CD14-positive monocyte (primary cell): Measurements from ENCODE around the gene NAXD. TPM values are rescaled to one million over a fixed set of nuclear protein-coding genes. Genes with fewer than 3 reads are reported as not detected.

Experiments
- DNase-seq, 3 donors: peaks; one replicate each; pipeline ENCODE4 v3.0.0-alpha.2; 2011 to 2022
- H2AFZ ChIP-seq: 2 replicates; pipeline ENCODE4 v1.6.0; 2012; ENCODE audit warnings: mild to moderate bottlenecking, low read depth, low read length, inconsistent platforms; ENCODE audit not compliant: insufficient read depth, poor library complexity, severe bottlenecking
- H3K27ac ChIP-seq, 2 donors: 1 replicate in 1 of 2; 2 replicates in 1 of 2; pipeline ENCODE4 v1.5.1; 2012 to 2013; ENCODE audit warnings: low read length in 2 of 2, control low read depth in 1 of 2, inconsistent platforms in 1 of 2, low read depth in 1 of 2, mild to moderate bottlenecking in 1 of 2
- H3K27me3 ChIP-seq, 2 donors: one replicate each; pipeline versions ENCODE4 v1.6.0 to v1.6.1; 2011 to 2013; ENCODE audit warnings: low read length in 2 of 2; ENCODE audit not compliant: control insufficient read depth in 2 of 2, insufficient read depth in 2 of 2
- H3K36me3 ChIP-seq, 2 donors: replicated peaks in 1 of 2; 1 replicate in 1 of 2; 2 replicates in 1 of 2; pipeline versions ENCODE4 v1.5.1 to v1.6.1; 2012 to 2013; ENCODE audit warnings: low read length in 2 of 2, control low read depth in 1 of 2, inconsistent platforms in 1 of 2, mild to moderate bottlenecking in 1 of 2; ENCODE audit not compliant: insufficient read depth in 2 of 2, control insufficient read depth in 1 of 2
- H3K4me1 ChIP-seq, 2 donors: 1 replicate in 1 of 2; 2 replicates in 1 of 2; pipeline versions ENCODE4 v1.5.1 to v1.6.1; 2012 to 2013; ENCODE audit warnings: low read length in 2 of 2, control low read depth in 1 of 2, inconsistent platforms in 1 of 2, mild to moderate bottlenecking in 1 of 2, moderate library complexity in 1 of 2; ENCODE audit not compliant: insufficient read depth in 2 of 2, control insufficient read depth in 1 of 2
- H3K4me2 ChIP-seq: replicated peaks from 2 replicates; pipeline ENCODE3; 2012; ENCODE audit warnings: low read length, moderate library complexity, mild to moderate bottlenecking; ENCODE audit not compliant: poor library complexity, severe bottlenecking; ENCODE audit errors: extremely low read depth
- H3K4me3 ChIP-seq, 3 experiments: fragments of 200-600 bp in 1 of 3; sonication (generic) in 1 of 3; replicated peaks in 1 of 3; 1 replicate in 2 of 3; 2 replicates in 1 of 3; pipeline ENCODE4 v1.5.1; 2011 to 2013; ENCODE audit warnings: low read length in 3 of 3, mild to moderate bottlenecking in 3 of 3, control low read depth in 2 of 3, low read depth in 2 of 3, inconsistent platforms in 1 of 3, moderate library complexity in 1 of 3
- H3K79me2 ChIP-seq: 2 replicates; pipeline ENCODE4 v1.6.0; 2012; ENCODE audit warnings: mild to moderate bottlenecking, control low read depth, inconsistent platforms, low read length, moderate library complexity; ENCODE audit not compliant: insufficient read depth
- H3K9ac ChIP-seq: 2 replicates; pipeline ENCODE4 v1.6.0; 2017; ENCODE audit warnings: low read length, mild to moderate bottlenecking; ENCODE audit not compliant: insufficient read depth, poor library complexity, severe bottlenecking
- H3K9me3 ChIP-seq, 2 donors: replicated peaks in 1 of 2; 1 replicate in 1 of 2; 2 replicates in 1 of 2; pipeline versions ENCODE4 v1.5.1 to v1.6.1; 2012 to 2013; ENCODE audit warnings: low read length in 2 of 2, control low read depth in 1 of 2; ENCODE audit not compliant: control insufficient read depth in 1 of 2, insufficient read depth in 1 of 2
- H4K20me1 ChIP-seq: 2 replicates; pipeline ENCODE4 v1.6.0; 2012; ENCODE audit warnings: mild to moderate bottlenecking, low read length, control low read depth, moderate library complexity; ENCODE audit not compliant: insufficient read depth
- H3K27ac Mint-ChIP-seq, 7 donors: one replicate each; pipeline ENCODE4 v1.8.0; 2020; ENCODE audit warnings: mild to moderate bottlenecking in 7 of 7, mixed read lengths in 7 of 7, moderate library complexity in 6 of 7, inconsistent platforms in 2 of 7
- H3K27me3 Mint-ChIP-seq, 3 donors: one replicate each; pipeline ENCODE4 v1.8.0; 2021 to 2022; ENCODE audit warnings: low read depth in 3 of 3, mild to moderate bottlenecking in 3 of 3, mixed read lengths in 3 of 3, moderate library complexity in 3 of 3, inconsistent platforms in 1 of 3
- H3K36me3 Mint-ChIP-seq, 2 donors: one replicate each; pipeline ENCODE4 v1.8.0; 2020; ENCODE audit warnings: mixed read lengths in 2 of 2, inconsistent platforms in 1 of 2, mild to moderate bottlenecking in 1 of 2
- H3K4me1 Mint-ChIP-seq: one replicate; pipeline ENCODE4 v1.8.0; 2020; ENCODE audit warnings: mild to moderate bottlenecking, mixed read lengths
- H3K4me3 Mint-ChIP-seq, 2 donors: one replicate each; pipeline ENCODE4 v1.8.0; 2020; ENCODE audit warnings: mild to moderate bottlenecking in 2 of 2, mixed read lengths in 2 of 2, moderate library complexity in 1 of 2
- H3K9me3 Mint-ChIP-seq, 7 donors: one replicate each; pipeline ENCODE4 v1.8.0; 2020 to 2022; ENCODE audit warnings: mixed read lengths in 7 of 7, mild to moderate bottlenecking in 6 of 7, moderate library complexity in 6 of 7, inconsistent platforms in 2 of 7
- WGBS: methylation state at CpG from one replicate; pipeline ENCODE4 v1.1.5; 2013; ENCODE audit warnings: missing lambda C conversion rate; ENCODE audit not compliant: insufficient coverage; 5-methylcytosine and 5-hydroxymethylcytosine counted together
- intact Hi-C, 2 donors: fragments of 100-400 bp; cut with micrococcal nuclease; formaldehyde crosslinking; loops; one replicate each; pipeline versions ENCODE4 v1.15.0 to v1.15.1; 2023
- polyA plus RNA-seq, 3 donors: library from polyadenylated mRNA; depleted of rRNA in 1 of 3; unstranded in 2 of 3; stranded (reverse) in 1 of 3; fragments of 300-500 nt in 2 of 3; fragments of >200 nt in 1 of 3; fragmentation: Illumina TruSeq in 2 of 3; gene quantifications; 1 replicate in 2 of 3; 2 replicates in 1 of 3; pipeline ENCODE4 v1.2.3, GENCODE V29; 2012 to 2021
- TF ChIP-seq, protein P1 (sequence below): fragments of 200-600 bp; IDR thresholded peaks from one replicate; pipeline ENCODE4 v1.8.0; 2022; ENCODE audit warnings: antibody characterized with exemption, mild to moderate bottlenecking

The NAXD gene
- polyA plus RNA-seq, 3 donors: 7.4 to 22.8 (median 8.5) TPM

DNA sequence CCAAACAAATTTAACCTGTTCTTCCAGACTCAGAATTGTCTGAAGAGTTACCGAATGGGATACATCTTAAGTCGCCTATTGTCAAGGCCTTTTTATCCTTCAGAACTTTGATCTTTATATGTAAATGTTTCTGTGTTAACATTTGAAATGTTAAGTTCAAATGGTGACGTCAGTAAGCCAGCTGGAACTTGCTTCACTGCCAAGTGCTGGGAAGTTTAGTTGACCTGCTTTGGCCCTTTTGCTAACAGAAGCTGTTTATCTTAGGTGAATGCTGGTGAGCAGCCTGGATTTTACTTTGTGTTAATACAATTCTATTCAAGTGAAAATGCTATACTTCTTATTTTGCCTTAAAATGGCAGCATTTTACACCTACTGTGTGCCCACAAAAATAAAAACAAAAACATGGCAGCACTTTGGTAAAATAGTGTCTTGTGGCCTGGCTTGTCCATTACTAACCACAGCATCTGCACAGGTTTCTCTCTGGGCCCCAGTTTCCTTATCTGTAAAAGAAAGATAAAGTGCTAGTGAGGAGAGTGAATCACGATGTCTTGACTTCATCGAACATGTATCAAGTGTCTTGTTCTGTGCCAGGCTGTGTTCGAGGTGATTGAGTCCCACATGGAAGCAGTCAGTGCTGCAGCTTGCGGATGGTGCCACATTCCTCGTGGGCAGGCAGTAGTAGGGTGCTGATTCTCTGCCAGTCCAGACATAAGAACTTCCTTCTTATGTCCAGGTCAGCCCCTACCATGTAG lies 2.2 kb downstream of the NAXD start:
- peaks cover 7 to 18% (median 13%) of the 10 kb centered on the region in 7 donors for H3K9me3 Mint-ChIP-seq
- peaks cover 13 to 17% of the 10 kb centered on the region in 2 donors for H3K36me3 Mint-ChIP-seq
- H3K4me3 Mint-ChIP-seq: no peak overlapping the region
- no peak overlapping the region for H3K4me3 ChIP-seq
- H3K27me3 ChIP-seq: no peaks in the 10 kb centered on the region
- H3K9me3 ChIP-seq: peaks cover 0 to 8% of the 10 kb centered on the region in 2 donors
- H3K27me3 Mint-ChIP-seq: peaks cover 3 to 7% (median 5%) of the 10 kb centered on the region in 3 donors
- H3K27ac Mint-ChIP-seq: no peak overlapping the region
- no peak overlapping the region for H2AFZ ChIP-seq
- peaks cover 66% of the 10 kb centered on the region for H3K79me2 ChIP-seq
- DNase-seq: no peak
- H3K27ac ChIP-seq: no peak overlapping the region
- peaks cover 22% of the 10 kb centered on the region for H3K4me1 Mint-ChIP-seq
- H3K9ac ChIP-seq: no peak overlapping the region
- peaks cover 17 to 18% of the 10 kb centered on the region in 2 donors for H3K4me1 ChIP-seq
- no peak overlapping the region for H3K4me2 ChIP-seq
- H4K20me1 ChIP-seq: peaks cover 58% of the 10 kb centered on the region
- TF ChIP-seq, protein P1, sequence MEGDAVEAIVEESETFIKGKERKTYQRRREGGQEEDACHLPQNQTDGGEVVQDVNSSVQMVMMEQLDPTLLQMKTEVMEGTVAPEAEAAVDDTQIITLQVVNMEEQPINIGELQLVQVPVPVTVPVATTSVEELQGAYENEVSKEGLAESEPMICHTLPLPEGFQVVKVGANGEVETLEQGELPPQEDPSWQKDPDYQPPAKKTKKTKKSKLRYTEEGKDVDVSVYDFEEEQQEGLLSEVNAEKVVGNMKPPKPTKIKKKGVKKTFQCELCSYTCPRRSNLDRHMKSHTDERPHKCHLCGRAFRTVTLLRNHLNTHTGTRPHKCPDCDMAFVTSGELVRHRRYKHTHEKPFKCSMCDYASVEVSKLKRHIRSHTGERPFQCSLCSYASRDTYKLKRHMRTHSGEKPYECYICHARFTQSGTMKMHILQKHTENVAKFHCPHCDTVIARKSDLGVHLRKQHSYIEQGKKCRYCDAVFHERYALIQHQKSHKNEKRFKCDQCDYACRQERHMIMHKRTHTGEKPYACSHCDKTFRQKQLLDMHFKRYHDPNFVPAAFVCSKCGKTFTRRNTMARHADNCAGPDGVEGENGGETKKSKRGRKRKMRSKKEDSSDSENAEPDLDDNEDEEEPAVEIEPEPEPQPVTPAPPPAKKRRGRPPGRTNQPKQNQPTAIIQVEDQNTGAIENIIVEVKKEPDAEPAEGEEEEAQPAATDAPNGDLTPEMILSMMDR: no peak
- intact Hi-C loops: no loop called here
- 84% methylated on average over 4 of the region's 8 CpGs for WGBS
- peaks cover 3 to 7% of the 10 kb centered on the region in 2 donors for H3K36me3 ChIP-seq

DNA sequence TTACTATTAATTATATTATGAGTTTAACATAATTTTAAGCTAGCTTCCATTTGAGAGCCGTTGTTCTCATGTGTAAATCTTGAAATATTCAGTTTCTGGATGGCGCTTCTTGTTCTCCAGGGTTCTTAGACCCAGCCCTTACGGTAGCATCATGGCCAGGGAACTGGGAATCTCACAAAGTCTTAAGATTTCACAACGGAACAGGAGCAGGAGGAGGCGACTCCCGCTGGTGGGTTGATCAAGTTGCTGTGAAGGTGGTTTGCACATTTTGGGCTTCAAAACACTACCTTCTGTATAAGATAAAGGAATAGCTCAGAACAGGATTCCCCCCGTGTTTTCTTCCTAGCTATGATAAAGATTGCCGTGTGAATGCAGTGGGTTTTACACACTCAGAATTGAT lies 2.8 kb downstream of the NAXD start:
- Histone ChIP-seq H3K4me1 (peaks cover 17 to 18% of the 10 kb centered on the region in 2 donors), H3K4me3 (no peak overlapping the region), H3K79me2 (peaks cover 73% of the 10 kb centered on the region), H3K36me3 (peaks cover 9 to 13% of the 10 kb centered on the region in 2 donors), H3K4me2 (no peak overlapping the region), H3K27ac (no peak overlapping the region), H3K9me3 (peaks cover 0 to 8% of the 10 kb centered on the region in 2 donors), H3K27me3 (no peaks in the 10 kb centered on the region), H3K9ac (no peak overlapping the region), H2AFZ (no peak overlapping the region), H4K20me1 (peaks cover 65% of the 10 kb centered on the region)
- intact Hi-C loops: no loop called here
- Mint-ChIP-seq H3K36me3 (peaks cover 20 to 24% of the 10 kb centered on the region in 2 donors), H3K4me1 (peaks cover 22% of the 10 kb centered on the region), H3K27ac (no peak overlapping the region), H3K9me3 (peaks cover 7 to 18% (median 13%) of the 10 kb centered on the region in 7 donors), H3K4me3 (no peak overlapping the region), H3K27me3 (peaks cover 0 to 6% (median 5%) of the 10 kb centered on the region in 3 donors)
- 94% methylated on average over 5 of the region's 8 CpGs for WGBS
- DNase-seq: no peak
- TF ChIP-seq, protein P1: no peak
